Keratinocyte (primary cell): ENCODE results near the gene ZFR2.

Experiments
- CTCF ChIP-seq, 3 experiments: IDR thresholded peaks in 1 of 3; conservative IDR thresholded peaks in 1 of 3; optimal IDR thresholded peaks in 1 of 3; 2 replicates in 2 of 3; 3 replicates in 1 of 3; pipeline versions ENCODE3 to v1.5.1; 2011; ENCODE audit warnings: low read length in 3 of 3, mild to moderate bottlenecking in 3 of 3, moderate library complexity in 2 of 3, control low read depth in 1 of 3, inconsistent platforms in 1 of 3; ENCODE audit not compliant: insufficient read depth in 2 of 3; ENCODE audit errors: extremely low read depth in 1 of 3
- EZH2 ChIP-seq: IDR thresholded peaks from one replicate; pipeline ENCODE4 v1.6.1; 2012; ENCODE audit warnings: inconsistent platforms, mild to moderate bottlenecking, low read length, moderate library complexity

GRCh38 chr19:3850320-3850972 lies 18.4 kb downstream of the ZFR2 start:
- TF ChIP-seq CTCF (optimal IDR thresholded peaks at IDR 0.05 in 1 of 3, IDR thresholded peaks at IDR 0.05 in 1 of 3, conservative IDR thresholded peaks at IDR 0.05 in 1 of 3; ENCODE audit: extremely low read depth in 1 of 3, insufficient read depth in 2 of 3, low read length in 3 of 3) (no peak), EZH2 (no peak)
